Measurements from ENCODE around the gene FBXO39.
"Not testable (repeated sequence)": the region's sequence is repeated elsewhere in the genome, so short reads cannot be mapped to it uniquely, and the experiment has no call there.

The FBXO39 gene

GRCh38 chr17:6772016-6772415 is 4.0 kb upstream of the FBXO39 start:
- no peak for TF ChIP-seq CTCF (IDR thresholded peaks at IDR 0.05; ENCODE audit: low read length, missing control alignments)
- DNase-seq (ENCODE audit: low read depth): no peak
- H3K4me3 ChIP-seq (replicated peaks; ENCODE audit: low read depth, low read length): no peak overlapping the region

- H3K4me3 ChIP-seq (replicated peaks; ENCODE audit: low read depth, low read length); DNase-seq (ENCODE audit: low read depth): not testable (repeated sequence)
Measured at GRCh38 chr17:6774906-6775305, 1.1 kb upstream of the FBXO39 start.

GRCh38 chr17:6779411-6779810 is 3.4 kb downstream of the FBXO39 start:
- no peak for DNase-seq (ENCODE audit: low read depth)
- TF ChIP-seq CTCF (IDR thresholded peaks at IDR 0.05; ENCODE audit: low read length, missing control alignments): no peak
- no peak overlapping the region for H3K4me3 ChIP-seq (replicated peaks; ENCODE audit: low read depth, low read length)

- no peak for TF ChIP-seq CTCF (IDR thresholded peaks at IDR 0.05; ENCODE audit: low read length, missing control alignments)
- no peak for DNase-seq (ENCODE audit: low read depth)
- no peak overlapping the region for H3K4me3 ChIP-seq (replicated peaks; ENCODE audit: low read depth, low read length)
Measured at GRCh38 chr17:6780001-6780400, 4.0 kb downstream of the FBXO39 start.

GRCh38 chr17:6780886-6781285 is 4.9 kb downstream of the FBXO39 start:
- no peak for TF ChIP-seq CTCF (IDR thresholded peaks at IDR 0.05; ENCODE audit: low read length, missing control alignments)
- peak; percentile 11 for DNase-seq (ENCODE audit: low read depth)
- no peak overlapping the region for H3K4me3 ChIP-seq (replicated peaks; ENCODE audit: low read depth, low read length)

GRCh38 chr17:6782244-6782643 is 6.2 kb downstream of the FBXO39 start:
- no peak for TF ChIP-seq CTCF (IDR thresholded peaks at IDR 0.05; ENCODE audit: low read length, missing control alignments)
- DNase-seq (ENCODE audit: low read depth): no peak
- no peak overlapping the region for H3K4me3 ChIP-seq (replicated peaks; ENCODE audit: low read depth, low read length)

- peak; percentile 3 for TF ChIP-seq CTCF (IDR thresholded peaks at IDR 0.05; ENCODE audit: low read length, missing control alignments)
- peak overlapping the region; percentile 44 for H3K4me3 ChIP-seq (replicated peaks; ENCODE audit: low read depth, low read length)
- DNase-seq (ENCODE audit: low read depth): peak; percentile 94
Measured at GRCh38 chr17:6786618-6787017, 10.6 kb downstream of the FBXO39 start.
